Fibroblast of villous mesenchyme (primary cell): Measurements from ENCODE around the gene ANKRD53. TPM values are rescaled to one million over a fixed set of nuclear protein-coding genes. Genes with fewer than 3 reads are reported as not detected.
A peak's percentile ranks its signal among the peaks of the same experiment; 100 is the strongest.

Experiments used
- DNase-seq: peaks from one replicate; pipeline ENCODE4 v3.0.0-alpha.2; 2010; ENCODE audit warnings: low read depth
- H3K4me3 ChIP-seq: 2 replicates; pipeline ENCODE4 v1.5.1; 2011; ENCODE audit warnings: low read depth, mild to moderate bottlenecking, low read length
- total RNA-seq: library from RNA; depleted of rRNA; stranded (reverse); fragments of >200 nt; gene quantifications from 2 replicates; pipeline ENCODE4 v1.2.3, GENCODE V29; 2012
- TF ChIP-seq, protein P1 (sequence below): IDR thresholded peaks from 2 replicates; pipeline ENCODE4 v1.5.1; 2012; ENCODE audit warnings: low read depth, mild to moderate bottlenecking, low read length; ENCODE audit not compliant: insufficient read depth

Gene ANKRD53
- total RNA-seq, 1 donor = 0.43 TPM

- TF ChIP-seq, protein P1, sequence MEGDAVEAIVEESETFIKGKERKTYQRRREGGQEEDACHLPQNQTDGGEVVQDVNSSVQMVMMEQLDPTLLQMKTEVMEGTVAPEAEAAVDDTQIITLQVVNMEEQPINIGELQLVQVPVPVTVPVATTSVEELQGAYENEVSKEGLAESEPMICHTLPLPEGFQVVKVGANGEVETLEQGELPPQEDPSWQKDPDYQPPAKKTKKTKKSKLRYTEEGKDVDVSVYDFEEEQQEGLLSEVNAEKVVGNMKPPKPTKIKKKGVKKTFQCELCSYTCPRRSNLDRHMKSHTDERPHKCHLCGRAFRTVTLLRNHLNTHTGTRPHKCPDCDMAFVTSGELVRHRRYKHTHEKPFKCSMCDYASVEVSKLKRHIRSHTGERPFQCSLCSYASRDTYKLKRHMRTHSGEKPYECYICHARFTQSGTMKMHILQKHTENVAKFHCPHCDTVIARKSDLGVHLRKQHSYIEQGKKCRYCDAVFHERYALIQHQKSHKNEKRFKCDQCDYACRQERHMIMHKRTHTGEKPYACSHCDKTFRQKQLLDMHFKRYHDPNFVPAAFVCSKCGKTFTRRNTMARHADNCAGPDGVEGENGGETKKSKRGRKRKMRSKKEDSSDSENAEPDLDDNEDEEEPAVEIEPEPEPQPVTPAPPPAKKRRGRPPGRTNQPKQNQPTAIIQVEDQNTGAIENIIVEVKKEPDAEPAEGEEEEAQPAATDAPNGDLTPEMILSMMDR = no peak
- H3K4me3 ChIP-seq = no peak overlapping the region
- DNase-seq = no peak
These were observed 20.6 kb upstream of the ANKRD53 start for GRCh38 chr2:70957798-70958197.

- no peak for DNase-seq
- TF ChIP-seq, protein P1 = no peak
- no peak overlapping the region for H3K4me3 ChIP-seq
These were observed 19.7 kb upstream of the ANKRD53 start for GRCh38 chr2:70958759-70959158.

- no peak for DNase-seq
- TF ChIP-seq, protein P1 = no peak
- H3K4me3 ChIP-seq = no peak overlapping the region
These were observed 19.1 kb upstream of the ANKRD53 start for GRCh38 chr2:70959271-70959761.

- TF ChIP-seq, protein P1 = peak; percentile 12
- DNase-seq = no peak
- H3K4me3 ChIP-seq = no peak overlapping the region
These were observed 18.3 kb upstream of the ANKRD53 start for GRCh38 chr2:70959851-70960832.

- no peak overlapping the region for H3K4me3 ChIP-seq
- TF ChIP-seq, protein P1 = no peak
- DNase-seq = no peak
These were observed 17.4 kb upstream of the ANKRD53 start for GRCh38 chr2:70960833-70961647.

- TF ChIP-seq, protein P1 = no peak
- no peak overlapping the region for H3K4me3 ChIP-seq
- no peak for DNase-seq
These were observed 16.8 kb upstream of the ANKRD53 start for GRCh38 chr2:70961648-70961994.
